Epithelial cell of esophagus (primary cell): ENCODE measurements around the gene CDH13.

Experiments
- DNase-seq: peaks from one replicate; pipeline ENCODE4 v3.0.0; 2010; ENCODE audit warnings: low read depth
- H3K4me3 ChIP-seq: 2 replicates; pipeline ENCODE4 v1.5.1; 2011; ENCODE audit warnings: mild to moderate bottlenecking, low read length, control low read depth
- TF ChIP-seq, protein P1 (sequence below): IDR thresholded peaks from 2 replicates; pipeline ENCODE4 v1.5.1; 2011; ENCODE audit warnings: low read depth, mild to moderate bottlenecking, low read length, control low read depth, inconsistent platforms; ENCODE audit not compliant: insufficient read depth; ENCODE audit errors: missing control alignments

CDH13 gene

DNA sequence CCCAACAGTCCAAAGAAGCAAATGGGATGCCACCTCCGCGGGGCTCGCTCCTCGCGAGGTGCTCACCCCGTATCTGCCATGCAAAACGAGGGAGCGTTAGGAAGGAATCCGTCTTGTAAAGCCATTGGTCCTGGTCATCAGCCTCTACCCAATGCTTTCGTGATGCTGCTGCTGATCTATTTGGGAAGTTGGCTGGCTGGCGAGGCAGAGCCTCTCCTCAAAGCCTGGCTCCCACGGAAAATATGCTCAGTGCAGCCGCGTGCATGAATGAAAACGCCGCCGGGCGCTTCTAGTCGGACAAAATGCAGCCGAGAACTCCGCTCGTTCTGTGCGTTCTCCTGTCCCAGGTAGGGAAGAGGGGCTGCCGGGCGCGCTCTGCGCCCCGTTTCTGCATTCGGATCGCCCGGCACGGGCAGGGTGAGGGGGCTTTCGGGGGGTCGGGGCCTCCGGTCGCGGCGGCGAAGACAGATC lies at the start of gene CDH13:
Gene CDH13, plus strand, starts transcription at position 179 of the 471 bp plus-strand sequence.
- TF ChIP-seq, protein P1, sequence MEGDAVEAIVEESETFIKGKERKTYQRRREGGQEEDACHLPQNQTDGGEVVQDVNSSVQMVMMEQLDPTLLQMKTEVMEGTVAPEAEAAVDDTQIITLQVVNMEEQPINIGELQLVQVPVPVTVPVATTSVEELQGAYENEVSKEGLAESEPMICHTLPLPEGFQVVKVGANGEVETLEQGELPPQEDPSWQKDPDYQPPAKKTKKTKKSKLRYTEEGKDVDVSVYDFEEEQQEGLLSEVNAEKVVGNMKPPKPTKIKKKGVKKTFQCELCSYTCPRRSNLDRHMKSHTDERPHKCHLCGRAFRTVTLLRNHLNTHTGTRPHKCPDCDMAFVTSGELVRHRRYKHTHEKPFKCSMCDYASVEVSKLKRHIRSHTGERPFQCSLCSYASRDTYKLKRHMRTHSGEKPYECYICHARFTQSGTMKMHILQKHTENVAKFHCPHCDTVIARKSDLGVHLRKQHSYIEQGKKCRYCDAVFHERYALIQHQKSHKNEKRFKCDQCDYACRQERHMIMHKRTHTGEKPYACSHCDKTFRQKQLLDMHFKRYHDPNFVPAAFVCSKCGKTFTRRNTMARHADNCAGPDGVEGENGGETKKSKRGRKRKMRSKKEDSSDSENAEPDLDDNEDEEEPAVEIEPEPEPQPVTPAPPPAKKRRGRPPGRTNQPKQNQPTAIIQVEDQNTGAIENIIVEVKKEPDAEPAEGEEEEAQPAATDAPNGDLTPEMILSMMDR = no peak
- DNase-seq = peak; percentile 73

DNA sequence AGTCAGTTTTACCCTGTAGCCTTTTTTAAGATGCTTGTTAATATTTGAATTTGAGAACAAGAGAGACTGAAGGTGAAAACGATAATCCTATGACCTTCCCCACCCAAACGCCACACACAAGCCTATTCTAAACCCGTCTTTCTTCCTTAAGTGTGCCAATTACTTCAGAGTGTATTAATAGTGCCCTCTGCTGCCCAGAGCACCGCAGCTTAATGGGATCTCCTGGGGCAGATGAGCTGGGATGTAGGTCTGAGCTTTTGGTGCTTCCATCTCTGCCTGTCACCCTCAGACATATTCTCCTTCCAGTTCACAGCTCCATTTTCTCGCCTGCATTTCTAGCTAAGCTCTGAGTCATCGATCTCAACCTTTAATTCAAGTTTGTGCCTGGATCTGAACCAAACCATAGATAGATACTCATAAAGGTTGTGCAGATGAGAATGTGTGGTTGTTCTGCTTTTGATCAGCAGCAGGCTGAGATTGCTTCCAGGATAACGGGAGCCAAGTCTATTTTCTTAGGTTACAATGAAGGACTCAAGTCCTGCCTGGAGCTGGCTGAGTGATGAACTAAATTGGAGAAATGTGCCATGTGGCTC lies 46.4 kb upstream of the CDH13 start:
- peak; percentile 49 for DNase-seq
- H3K4me3 ChIP-seq = no peak overlapping the region
- TF ChIP-seq, protein P1 = peak; percentile 61

More for the DNA sequence above, at the start of gene CDH13:
- H3K4me3 ChIP-seq = peak within 1 kb of the TSS; percentile 71

DNA sequence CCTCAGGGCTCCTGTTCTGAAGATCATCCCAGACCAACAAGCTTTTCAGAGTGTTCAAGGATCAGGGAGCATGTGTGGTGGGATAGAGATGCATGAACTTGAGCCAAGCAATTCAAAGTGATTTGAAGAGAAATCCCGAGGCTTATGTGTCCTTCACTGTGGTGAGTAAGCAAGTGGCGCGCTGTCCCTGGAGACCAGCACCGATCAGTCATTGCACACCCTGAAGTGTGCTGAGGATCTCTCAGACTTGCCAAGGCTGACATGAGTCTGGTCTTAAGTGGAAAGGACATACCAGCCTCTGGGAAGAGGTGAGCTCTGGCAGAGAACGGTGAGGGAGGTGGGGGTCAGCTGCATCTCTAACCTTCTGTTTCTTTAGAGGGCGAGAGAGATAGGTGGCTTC lies 43.8 kb upstream of the CDH13 start:
- no peak overlapping the region for H3K4me3 ChIP-seq
- no peak for DNase-seq
- TF ChIP-seq, protein P1 = no peak

DNA sequence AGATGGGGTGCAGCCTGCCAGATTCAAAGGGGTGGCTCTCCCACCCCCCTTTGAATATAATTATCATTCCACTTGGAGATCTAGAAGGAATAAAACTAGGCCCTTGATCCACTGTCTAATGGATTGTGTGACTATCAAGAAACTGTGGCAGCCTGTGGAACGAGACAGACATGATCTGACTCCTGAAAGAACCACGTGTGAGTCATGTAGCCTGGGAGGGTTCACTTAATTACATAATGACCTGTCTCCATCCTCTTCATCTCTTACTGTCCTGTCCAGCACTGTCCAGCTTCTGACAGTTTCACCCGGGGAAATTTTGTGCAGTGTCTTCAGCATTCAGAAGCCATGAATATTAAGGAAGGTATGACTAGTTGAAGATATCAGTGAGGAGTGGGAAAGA lies 43.3 kb upstream of the CDH13 start:
- TF ChIP-seq, protein P1 = no peak
- DNase-seq = peak; percentile 60
- H3K4me3 ChIP-seq = no peak overlapping the region

DNA sequence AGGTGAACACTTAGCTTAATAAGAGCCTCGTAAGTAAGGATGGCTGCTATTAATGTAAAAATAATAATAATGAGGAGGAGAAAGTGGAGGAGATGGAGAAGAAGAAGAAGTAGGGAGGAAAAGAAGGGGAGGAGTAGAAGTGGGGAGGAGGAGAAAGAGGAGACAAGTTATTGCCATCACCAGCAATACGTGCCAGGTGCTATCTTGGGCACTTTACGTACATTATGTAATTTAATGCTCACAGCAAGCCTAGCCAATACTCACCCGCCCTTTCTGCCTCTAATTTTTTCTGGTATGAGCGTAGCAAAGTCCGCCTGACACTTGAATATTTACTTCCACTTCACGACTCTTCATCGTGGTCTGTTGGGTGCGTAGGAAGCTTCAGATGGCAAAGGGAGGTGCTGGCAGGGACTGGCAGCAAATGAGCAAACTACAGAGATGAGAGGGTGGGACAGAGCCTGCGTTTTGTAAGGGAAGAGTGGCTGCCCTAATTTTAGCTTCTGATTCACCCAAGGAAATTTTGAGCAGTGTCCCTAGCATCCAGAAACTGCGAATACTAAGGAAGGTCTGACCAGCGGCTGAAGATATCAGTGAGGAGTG lies 42.1 kb upstream of the CDH13 start:
- TF ChIP-seq, protein P1 = no peak

DNA sequence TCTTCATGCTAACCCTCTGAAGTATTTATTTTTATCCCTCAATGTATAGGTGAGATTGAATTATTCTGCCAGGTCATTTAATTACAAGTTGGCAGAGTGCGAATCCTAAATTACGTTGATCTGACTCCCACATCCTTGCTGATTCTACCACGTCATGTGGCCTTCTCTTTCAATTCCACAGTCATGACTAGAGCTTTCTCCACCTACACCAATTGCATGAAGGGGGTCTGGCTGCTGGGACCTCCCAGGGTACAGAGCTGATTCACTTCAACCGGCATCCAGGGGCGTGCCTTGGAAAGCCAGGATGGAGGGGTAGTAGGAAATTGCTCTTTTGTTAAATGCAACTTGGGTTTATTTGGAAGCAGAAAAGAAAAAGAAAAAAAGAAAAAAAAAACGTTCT lies 41.1 kb upstream of the CDH13 start:
- TF ChIP-seq, protein P1 = no peak
- H3K4me3 ChIP-seq = no peak overlapping the region
- peak; percentile 51 for DNase-seq

More for the DNA sequence above, 42.1 kb upstream of the CDH13 start:
- H3K4me3 ChIP-seq = no peak overlapping the region
- no peak for DNase-seq
